Panc1 (cell line): ENCODE data around the gene GLCCI1. TPM values are rescaled to one million over a fixed set of nuclear protein-coding genes. Genes with fewer than 3 reads are reported as not detected.

Experiments
- ATAC-seq: fragments of 200-7000 bp; cut with Tn5 transposase; 2 replicates; pipeline ENCODE4 v1.9.1; 2020; ENCODE audit warnings: mild to moderate bottlenecking, moderate library complexity
- BruUV-seq: library from RNA; stranded (reverse); fragments of 400-500 nt; replicated peaks from 2 replicates; lab custom pipeline; 2021; lab: Mats Ljungman, UMichigan
- CTCF ChIA-PET: fragments of 300-600 bp; sonication (Branson Sonifier 250); formaldehyde crosslinking; loops from one replicate; lab custom pipeline; 2022; ENCODE audit warnings: antibody characterized with exemption; lab: Charles Lee
- POLR2A ChIA-PET: fragments of 300-600 bp; sonication (Branson Sonifier 250); formaldehyde crosslinking; loops from one replicate; lab custom pipeline; 2022; ENCODE audit warnings: antibody characterized with exemption; lab: Charles Lee
- DNase-seq: peaks from one replicate; pipeline ENCODE4 v3.0.0-alpha.2; 2010; ENCODE audit warnings: low read depth, low spot score
- H3K27ac ChIP-seq: 2 replicates; pipeline ENCODE4 v1.5.1; 2011; ENCODE audit warnings: mild to moderate bottlenecking, low read length, inconsistent platforms
- H3K27me3 ChIP-seq: fragments of 200-500 bp; sonication (Bioruptor generic); 2 replicates; pipeline ENCODE4 v1.6.0; 2014; ENCODE audit warnings: low read length, inconsistent platforms; ENCODE audit not compliant: control insufficient read depth, insufficient read depth
- H3K36me3 ChIP-seq: fragments of 200-500 bp; sonication (Bioruptor generic); 2 replicates; pipeline ENCODE4 v1.5.1; 2014; ENCODE audit warnings: inconsistent platforms, mild to moderate bottlenecking, low read length, moderate library complexity; ENCODE audit not compliant: control insufficient read depth, insufficient read depth
- H3K4me1 ChIP-seq: 2 replicates; pipeline ENCODE4 v1.5.1; 2011; ENCODE audit warnings: inconsistent platforms, mild to moderate bottlenecking, low read length, moderate library complexity; ENCODE audit not compliant: control insufficient read depth, insufficient read depth
- H3K4me3 ChIP-seq, 2 experiments: 2 replicates each; pipeline ENCODE4 v1.5.1; 2011 to 2012; ENCODE audit warnings: low read depth in 2 of 2, low read length in 2 of 2, mild to moderate bottlenecking in 2 of 2, inconsistent platforms in 1 of 2, moderate library complexity in 1 of 2
- H3K9me3 ChIP-seq: fragments of 200-500 bp; sonication (Bioruptor generic); 2 replicates; pipeline ENCODE4 v1.5.1; 2014; ENCODE audit warnings: low read depth, mild to moderate bottlenecking, inconsistent platforms, low read length, moderate library complexity; ENCODE audit not compliant: control insufficient read depth, insufficient read depth
- CTCF ChIP-seq: fragments of 450-650 bp; IDR thresholded peaks from 2 replicates; pipeline ENCODE4 v1.5.1; 2017; ENCODE audit warnings: mild to moderate bottlenecking
- POLR2AphosphoS5 ChIP-seq: IDR thresholded peaks from 2 replicates; pipeline ENCODE4 v1.6.1; 2012; ENCODE audit warnings: mild to moderate bottlenecking, low read depth, low read length, moderate library complexity
- REST ChIP-seq, 2 experiments: IDR thresholded peaks; 2 replicates each; pipeline ENCODE4 v1.6.1; 2011 to 2012; ENCODE audit warnings: low read depth in 2 of 2, control low read depth in 1 of 2, low read length in 1 of 2, mild to moderate bottlenecking in 1 of 2, moderate library complexity in 1 of 2; ENCODE audit not compliant: insufficient read depth in 1 of 2
- SIN3A ChIP-seq: IDR thresholded peaks from 2 replicates; pipeline ENCODE4 v1.6.1; 2012; ENCODE audit warnings: low read depth, mild to moderate bottlenecking, low read length, moderate library complexity, borderline replicate concordance; ENCODE audit not compliant: insufficient read depth
- TCF7L2 ChIP-seq: IDR thresholded peaks from 2 replicates; pipeline ENCODE4 v1.6.1; 2011; ENCODE audit warnings: mild to moderate bottlenecking, low read depth, low read length, inconsistent platforms
- in situ Hi-C: cut with HindIII; loops from 2 replicates; pipeline ENCODE4 v1.10.0; 2016; ENCODE audit warnings: low sequenced_read_pairs, low pct_unique_long_range_greater_than_20kb
- intact Hi-C: fragments of 100-400 bp; cut with micrococcal nuclease; formaldehyde crosslinking; loops from one replicate; pipeline ENCODE4 v1.10.0; 2022; ENCODE audit not compliant: unreplicated experiment
- total RNA-seq: library from RNA; stranded (reverse); gene quantifications from one replicate; pipeline ENCODE4 v1.2.1, GENCODE V29; 2021; ENCODE audit not compliant: unreplicated experiment

The GLCCI1 gene
- total RNA-seq, 1 experiment from 2014 or later = 36.4 TPM

GRCh38 chr7:8126601-8127167 is 158.1 kb downstream of the GLCCI1 start:
- CTCF ChIA-PET = no interaction called here
- Histone ChIP-seq H3K9me3 (no peaks in the 10 kb centered on the region), H3K27me3 (peaks cover 4% of the 10 kb centered on the region), H3K27ac (no peak overlapping the region), H3K4me1 (no peaks in the 10 kb centered on the region), H3K4me3 (no peak overlapping the region), H3K36me3 (no peaks in the 10 kb centered on the region)
- no peak for DNase-seq
- intact Hi-C loops = no loop called here
- BruUV-seq = no TSS peak
- POLR2A ChIA-PET = no interaction called here
- in situ Hi-C loops = no loop called here
- no peak for ATAC-seq
- TF ChIP-seq POLR2AphosphoS5 (no peak), TCF7L2 (no peak), CTCF (no peak), SIN3A (no peak), REST (IDR thresholded peaks at IDR 0.05; ENCODE audit: insufficient read depth in 1 of 2, low read depth in 2 of 2, low read length in 1 of 2) (no peak)

- in situ Hi-C loops = no loop called here
- no peak for TF ChIP-seq CTCF
- no peak for TF ChIP-seq SIN3A
- Histone ChIP-seq H3K4me3 (no peak overlapping the region), H3K27me3 (no peaks in the 10 kb centered on the region; the same call in 1 of the 2 replicates), H3K4me1 (no peaks in the 10 kb centered on the region), H3K27ac (no peak overlapping the region), H3K9me3 (no peaks in the 10 kb centered on the region), H3K36me3 (no peaks in the 10 kb centered on the region)
- intact Hi-C loops = no loop called here
- DNase-seq (no peak), ATAC-seq (no peak)
- CTCF ChIA-PET = no interaction called here
- POLR2A ChIA-PET = no interaction called here
- no TSS peak for BruUV-seq
Measured at GRCh38 chr7:8128449-8129317, 160.1 kb downstream of the GLCCI1 start.
